Caco-2 (cell line): ENCODE results near the gene SPEM2. TPM values are rescaled to one million over a fixed set of nuclear protein-coding genes. Genes with fewer than 3 reads are reported as not detected.

ENCODE experiments used
- BruUV-seq: library from RNA; stranded (reverse); fragments of 400-500 nt; replicated peaks from 2 replicates; lab custom pipeline; 2021; lab: Mats Ljungman, UMichigan
- CTCF ChIA-PET: fragments of 300-600 bp; sonication (Branson Sonifier 250); formaldehyde crosslinking; loops from one replicate; lab custom pipeline; 2022; ENCODE audit warnings: antibody characterized with exemption; lab: Charles Lee
- POLR2A ChIA-PET: fragments of 300-600 bp; sonication (Branson Sonifier 250); formaldehyde crosslinking; loops from one replicate; lab custom pipeline; 2022; ENCODE audit warnings: antibody characterized with exemption; lab: Charles Lee
- DNase-seq, 2 experiments: peaks; one replicate each; pipeline versions ENCODE4 v3.0.0 to v3.0.0-alpha.2; 2020 to 2022
- H3K27me3 ChIP-seq: replicated peaks from 2 replicates; pipeline ENCODE4 v1.6.0; 2011; ENCODE audit warnings: low read length; ENCODE audit not compliant: control insufficient read depth, insufficient read depth
- H3K36me3 ChIP-seq: 2 replicates; pipeline ENCODE4 v1.5.1; 2011; ENCODE audit warnings: low read length; ENCODE audit not compliant: control insufficient read depth, insufficient read depth
- H3K4me1 ChIP-seq: fragments of 250-450 bp; sonication (Bioruptor Pico); 2 replicates; pipeline ENCODE4 v1.5.1; 2020; ENCODE audit warnings: mild to moderate bottlenecking
- H3K4me3 ChIP-seq: 2 replicates; pipeline ENCODE4 v1.5.1; 2011; ENCODE audit warnings: low read depth, mild to moderate bottlenecking, control low read depth, low read length
- H3K9me3 ChIP-seq: fragments of 250-450 bp; sonication (Bioruptor Pico); 2 replicates; pipeline ENCODE4 v1.5.1; 2020; ENCODE audit warnings: mild to moderate bottlenecking, moderate library complexity
- H3K27ac Mint-ChIP-seq: one replicate; pipeline ENCODE4 v1.8.0; 2022; ENCODE audit warnings: mixed read lengths; ENCODE audit not compliant: unreplicated experiment
- H3K27me3 Mint-ChIP-seq: one replicate; pipeline ENCODE4 v1.8.0; 2022; ENCODE audit warnings: mixed read lengths; ENCODE audit not compliant: insufficient read depth, unreplicated experiment
- H3K36me3 Mint-ChIP-seq: one replicate; pipeline ENCODE4 v1.8.0; 2022; ENCODE audit warnings: mild to moderate bottlenecking, mixed read lengths; ENCODE audit not compliant: insufficient read depth, unreplicated experiment
- H3K4me1 Mint-ChIP-seq: one replicate; pipeline ENCODE4 v1.8.0; 2022; ENCODE audit warnings: low read depth, mixed read lengths; ENCODE audit not compliant: unreplicated experiment
- H3K4me3 Mint-ChIP-seq: one replicate; pipeline ENCODE4 v1.8.0; 2022; ENCODE audit warnings: mild to moderate bottlenecking, moderate library complexity, mixed read lengths; ENCODE audit not compliant: unreplicated experiment
- H3K9me3 Mint-ChIP-seq: one replicate; pipeline ENCODE4 v1.8.0; 2022; ENCODE audit warnings: mixed read lengths; ENCODE audit not compliant: unreplicated experiment
- intact Hi-C: fragments of 100-400 bp; cut with micrococcal nuclease; formaldehyde crosslinking; loops from one replicate; pipeline ENCODE4 v1.10.0; 2022; ENCODE audit not compliant: unreplicated experiment
- total RNA-seq: library from RNA; stranded (reverse); gene quantifications from 2 replicates; pipeline ENCODE4 v1.2.3, GENCODE V29; 2022
- TF ChIP-seq, protein P1 (sequence below), 2 experiments: fragments of 200-600 bp in 1 of 2; IDR thresholded peaks; 1 replicate in 1 of 2; 2 replicates in 1 of 2; pipeline versions ENCODE4 v1.5.1 to v1.8.0; 2011 to 2022; ENCODE audit warnings: antibody characterized with exemption in 1 of 2, control low read depth in 1 of 2, inconsistent platforms in 1 of 2, low read depth in 1 of 2, low read length in 1 of 2, mild to moderate bottlenecking in 1 of 2, moderate library complexity in 1 of 2; ENCODE audit not compliant: insufficient read depth in 1 of 2, severe bottlenecking in 1 of 2, unreplicated experiment in 1 of 2

SPEM2 gene
- total RNA-seq, 1 experiment from 2014 or later, result not detected

DNA sequence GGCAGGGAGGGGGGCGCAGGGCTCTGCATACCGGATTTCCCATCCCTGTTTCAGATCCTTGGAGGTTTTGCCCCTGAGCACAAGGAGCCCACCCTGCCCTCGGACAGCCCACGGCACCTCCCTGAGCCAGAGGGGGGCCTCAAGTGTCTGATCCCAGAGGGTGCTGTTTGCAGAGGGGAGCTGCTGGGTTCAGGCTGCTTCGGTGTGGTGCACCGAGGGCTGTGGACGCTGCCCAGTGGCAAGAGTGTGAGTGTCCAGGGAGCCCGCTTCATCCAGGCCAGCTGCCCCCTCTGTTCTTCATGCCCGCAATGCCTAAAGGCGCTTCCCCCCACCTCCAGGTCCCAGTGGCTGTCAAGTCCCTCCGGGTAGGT, 42.1 kb upstream of the SPEM2 start:
- intact Hi-C loops, result no loop called here
- POLR2A ChIA-PET, result no interaction called here
- H3K36me3 ChIP-seq, result no peaks in the 10 kb centered on the region
- H3K9me3 ChIP-seq, result no peaks in the 10 kb centered on the region
- no peak overlapping the region for H3K4me3 ChIP-seq
- no peaks in the 10 kb centered on the region for H3K27me3 ChIP-seq
- H3K27ac Mint-ChIP-seq, result no peak overlapping the region
- no peaks in the 10 kb centered on the region for H3K9me3 Mint-ChIP-seq
- TF ChIP-seq, protein P1, sequence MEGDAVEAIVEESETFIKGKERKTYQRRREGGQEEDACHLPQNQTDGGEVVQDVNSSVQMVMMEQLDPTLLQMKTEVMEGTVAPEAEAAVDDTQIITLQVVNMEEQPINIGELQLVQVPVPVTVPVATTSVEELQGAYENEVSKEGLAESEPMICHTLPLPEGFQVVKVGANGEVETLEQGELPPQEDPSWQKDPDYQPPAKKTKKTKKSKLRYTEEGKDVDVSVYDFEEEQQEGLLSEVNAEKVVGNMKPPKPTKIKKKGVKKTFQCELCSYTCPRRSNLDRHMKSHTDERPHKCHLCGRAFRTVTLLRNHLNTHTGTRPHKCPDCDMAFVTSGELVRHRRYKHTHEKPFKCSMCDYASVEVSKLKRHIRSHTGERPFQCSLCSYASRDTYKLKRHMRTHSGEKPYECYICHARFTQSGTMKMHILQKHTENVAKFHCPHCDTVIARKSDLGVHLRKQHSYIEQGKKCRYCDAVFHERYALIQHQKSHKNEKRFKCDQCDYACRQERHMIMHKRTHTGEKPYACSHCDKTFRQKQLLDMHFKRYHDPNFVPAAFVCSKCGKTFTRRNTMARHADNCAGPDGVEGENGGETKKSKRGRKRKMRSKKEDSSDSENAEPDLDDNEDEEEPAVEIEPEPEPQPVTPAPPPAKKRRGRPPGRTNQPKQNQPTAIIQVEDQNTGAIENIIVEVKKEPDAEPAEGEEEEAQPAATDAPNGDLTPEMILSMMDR (IDR thresholded peaks at IDR 0.05; ENCODE audit: insufficient read depth in 1 of 2, low read depth in 1 of 2, low read length in 1 of 2, severe bottlenecking in 1 of 2, unreplicated experiment in 1 of 2), result no peak
- H3K36me3 Mint-ChIP-seq, result peaks cover 5% of the 10 kb centered on the region
- H3K4me1 Mint-ChIP-seq, result peaks cover 7% of the 10 kb centered on the region
- CTCF ChIA-PET, result no interaction called here
- no peak for DNase-seq
- BruUV-seq, result no TSS peak
- no peak overlapping the region for H3K4me3 Mint-ChIP-seq
- no peaks in the 10 kb centered on the region for H3K27me3 Mint-ChIP-seq
- H3K4me1 ChIP-seq, result no peaks in the 10 kb centered on the region

DNA sequence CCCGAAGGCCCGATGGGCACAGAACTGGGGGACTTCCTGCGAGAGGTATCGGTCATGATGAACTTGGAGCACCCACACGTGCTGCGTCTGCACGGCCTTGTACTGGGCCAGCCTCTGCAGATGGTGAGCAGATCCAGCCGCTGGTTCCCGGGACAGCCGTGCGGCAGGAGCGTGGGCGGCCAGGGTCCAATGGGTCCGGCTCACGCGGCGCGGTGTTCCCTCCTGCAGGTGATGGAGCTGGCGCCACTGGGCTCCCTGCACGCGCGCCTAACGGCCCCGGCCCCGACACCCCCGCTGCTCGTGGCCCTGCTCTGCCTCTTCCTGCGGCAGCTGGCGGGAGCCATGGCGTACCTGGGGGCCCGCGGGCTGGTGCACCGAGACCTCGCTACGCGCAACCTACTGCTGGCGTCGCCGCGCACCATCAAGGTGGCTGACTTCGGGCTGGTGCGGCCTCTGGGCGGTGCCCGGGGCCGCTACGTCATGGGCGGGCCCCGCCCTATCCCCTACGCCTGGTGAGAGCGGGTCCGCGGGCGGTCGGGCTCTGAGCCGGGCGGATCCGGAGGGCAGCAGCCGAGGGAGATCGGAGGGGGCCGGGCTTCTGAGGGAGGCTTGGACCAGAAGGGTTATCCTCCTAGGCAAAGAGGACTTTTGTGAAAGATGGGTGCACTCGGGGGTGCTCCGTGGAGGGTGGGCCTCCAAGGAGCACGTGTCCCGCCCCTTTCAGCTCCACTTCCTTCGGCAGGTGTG, 41.5 kb upstream of the SPEM2 start:
- Mint-ChIP-seq H3K4me3 (no peak overlapping the region), H3K4me1 (peaks cover 7% of the 10 kb centered on the region), H3K36me3 (peaks cover 5% of the 10 kb centered on the region), H3K27ac (no peak overlapping the region), H3K9me3 (no peaks in the 10 kb centered on the region), H3K27me3 (no peaks in the 10 kb centered on the region)
- no TSS peak for BruUV-seq
- no peaks in the 10 kb centered on the region for H3K9me3 ChIP-seq
- TF ChIP-seq, protein P1 (IDR thresholded peaks at IDR 0.05; ENCODE audit: insufficient read depth in 1 of 2, low read depth in 1 of 2, low read length in 1 of 2, severe bottlenecking in 1 of 2, unreplicated experiment in 1 of 2), result no peak
- ChIA-PET POLR2A (no interaction called here), CTCF (no interaction called here)
- no peaks in the 10 kb centered on the region for H3K27me3 ChIP-seq
- intact Hi-C loops, result no loop called here
- no peak for DNase-seq
- H3K4me1 ChIP-seq, result no peaks in the 10 kb centered on the region
- H3K36me3 ChIP-seq, result no peaks in the 10 kb centered on the region
- H3K4me3 ChIP-seq, result no peak overlapping the region

DNA sequence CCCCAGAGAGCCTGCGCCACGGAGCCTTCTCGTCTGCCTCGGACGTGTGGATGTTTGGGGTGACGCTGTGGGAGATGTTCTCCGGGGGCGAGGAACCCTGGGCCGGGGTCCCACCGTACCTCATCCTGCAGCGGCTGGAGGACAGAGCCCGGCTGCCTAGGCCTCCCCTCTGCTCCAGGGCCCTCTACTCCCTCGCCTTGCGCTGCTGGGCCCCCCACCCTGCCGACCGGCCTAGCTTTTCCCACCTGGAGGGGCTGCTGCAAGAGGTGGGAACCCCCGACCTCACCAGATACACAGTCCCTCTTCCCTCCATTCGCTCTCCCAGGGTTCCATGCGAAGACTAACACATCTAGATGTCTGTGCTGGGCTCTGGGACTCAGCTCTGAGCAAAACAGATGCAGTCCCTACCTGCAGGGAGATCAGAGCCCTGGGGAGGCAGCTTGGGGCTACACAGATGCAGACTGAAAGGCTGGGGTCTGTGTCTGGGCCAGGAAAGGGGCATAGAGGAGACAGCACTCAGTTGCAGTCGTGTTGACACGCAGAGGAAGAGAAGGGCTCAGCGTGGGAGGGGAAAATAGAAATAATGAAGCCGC, 40.8 kb upstream of the SPEM2 start:
- POLR2A ChIA-PET, result no interaction called here
- CTCF ChIA-PET, result no interaction called here

More for the DNA sequence above, 40.8 kb upstream of the SPEM2 start:
- intact Hi-C loops, result no loop called here
- Mint-ChIP-seq H3K27ac (no peak overlapping the region), H3K36me3 (peaks cover 5% of the 10 kb centered on the region), H3K27me3 (no peaks in the 10 kb centered on the region), H3K9me3 (no peaks in the 10 kb centered on the region), H3K4me1 (peaks cover 7% of the 10 kb centered on the region), H3K4me3 (no peak overlapping the region)
- H3K9me3 ChIP-seq, result no peaks in the 10 kb centered on the region
- H3K36me3 ChIP-seq, result no peaks in the 10 kb centered on the region
- H3K4me3 ChIP-seq, result no peak overlapping the region
- no peak for DNase-seq
- no peaks in the 10 kb centered on the region for H3K27me3 ChIP-seq
- no TSS peak for BruUV-seq
- no peaks in the 10 kb centered on the region for H3K4me1 ChIP-seq
- TF ChIP-seq, protein P1 (IDR thresholded peaks at IDR 0.05; ENCODE audit: insufficient read depth in 1 of 2, low read depth in 1 of 2, low read length in 1 of 2, severe bottlenecking in 1 of 2, unreplicated experiment in 1 of 2), result no peak
